CMK (cell line): ENCODE data around the gene IRF5.
"Not testable (repeated sequence)": the region's sequence is repeated elsewhere in the genome, so short reads cannot be mapped to it uniquely, and the experiment has no call there.

Experiments used
- DNase-seq: peaks from one replicate; pipeline ENCODE4 v3.0.0-alpha.2; 2010; ENCODE audit warnings: low read depth

IRF5 gene

GRCh38 chr7:128940494-128941322 is 3.0 kb downstream of the IRF5 start:
- DNase-seq, result peak; percentile 49

DNA sequence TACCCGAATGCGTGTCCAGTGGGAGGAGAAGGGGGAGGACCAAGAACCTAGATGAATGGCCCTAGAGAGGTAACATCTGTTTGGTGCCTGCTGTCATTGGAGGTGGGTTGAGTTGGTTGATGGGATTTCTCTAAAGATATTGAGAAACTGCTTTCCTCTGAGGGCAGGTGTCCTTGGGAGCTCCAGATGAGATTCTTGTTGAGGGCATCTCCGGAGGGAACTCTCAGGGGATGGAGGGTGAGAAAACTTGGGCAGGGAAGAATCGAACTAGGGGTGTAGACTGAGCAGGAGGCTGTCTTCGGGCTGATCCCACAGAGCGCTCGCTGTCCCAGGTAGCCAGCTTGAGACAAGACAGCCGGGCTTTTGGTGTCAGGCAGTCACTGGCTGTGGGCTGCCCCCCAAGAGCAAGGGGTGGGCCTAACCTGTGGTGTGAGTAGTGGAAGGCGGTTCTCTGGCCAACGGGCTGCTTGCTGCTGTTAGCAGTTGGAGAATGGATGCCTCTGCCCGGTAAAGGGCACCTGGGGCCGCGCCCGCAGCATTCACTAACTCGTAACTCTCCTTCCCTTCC is 3.7 kb downstream of the IRF5 start:
- DNase-seq, result no peak

GRCh38 chr7:128941946-128942526 is 4.3 kb downstream of the IRF5 start:
- DNase-seq, result no peak

GRCh38 chr7:128943251-128943650 is 5.5 kb downstream of the IRF5 start:
- DNase-seq, result not testable (repeated sequence)

- no peak for DNase-seq
These were observed 6.9 kb downstream of the IRF5 start for GRCh38 chr7:128944487-128945236.

GRCh38 chr7:128945668-128946366 is 8.1 kb downstream of the IRF5 start:
- no peak for DNase-seq

- DNase-seq, result no peak
These were observed 9.5 kb downstream of the IRF5 start for GRCh38 chr7:128946936-128947830.

- no peak for DNase-seq
These were observed 10.1 kb downstream of the IRF5 start for GRCh38 chr7:128947854-128948253.

DNA sequence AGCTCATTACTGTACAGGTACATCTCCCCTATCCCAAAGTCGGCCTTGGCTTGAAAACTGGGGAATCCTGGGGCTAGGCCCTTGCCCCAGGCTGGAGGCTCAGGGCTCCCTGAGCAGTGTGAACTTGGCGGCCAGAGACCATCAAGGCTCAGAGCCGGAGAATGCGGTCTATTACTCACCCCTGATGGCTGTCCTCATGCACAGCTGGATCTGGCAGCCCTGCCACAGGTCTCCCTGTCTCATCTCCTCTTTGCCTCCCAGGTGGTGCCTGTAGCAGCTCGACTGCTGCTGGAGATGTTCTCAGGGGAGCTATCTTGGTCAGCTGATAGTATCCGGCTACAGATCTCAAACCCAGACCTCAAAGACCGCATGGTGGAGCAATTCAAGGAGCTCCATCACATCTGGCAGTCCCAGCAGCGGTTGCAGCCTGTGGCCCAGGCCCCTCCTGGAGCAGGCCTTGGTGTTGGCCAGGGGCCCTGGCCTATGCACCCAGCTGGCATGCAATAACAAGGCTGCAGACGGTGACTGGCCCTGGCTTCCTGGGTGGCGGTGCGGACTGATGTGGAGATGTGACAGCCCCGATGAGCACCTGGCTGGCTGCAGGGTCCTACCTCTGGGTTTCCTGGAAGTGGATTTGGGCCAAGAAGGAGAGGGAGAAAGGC is 10.7 kb downstream of the IRF5 start:
- no peak for DNase-seq

GRCh38 chr7:128948976-128949760 is 11.4 kb downstream of the IRF5 start:
- no peak for DNase-seq

DNA sequence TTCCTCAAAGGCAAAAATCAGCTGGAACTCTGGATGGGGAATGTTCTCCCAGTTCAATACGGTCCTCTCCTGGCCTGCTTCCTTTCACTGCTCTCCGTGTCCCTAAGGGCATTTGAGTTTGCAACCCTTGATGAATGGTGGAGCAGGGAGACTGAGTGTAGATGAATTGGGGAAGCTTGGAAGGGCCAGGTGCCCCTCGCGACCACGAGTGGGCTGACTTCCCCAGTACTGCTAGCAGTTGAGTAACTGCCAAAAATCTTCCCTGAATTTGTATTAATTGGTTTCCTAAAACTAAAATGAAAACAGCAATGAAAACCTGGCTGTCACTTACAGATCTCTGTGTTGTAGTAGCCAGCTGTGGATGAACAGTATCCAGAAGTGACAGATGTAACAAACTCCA is 13.6 kb downstream of the IRF5 start:
- no peak for DNase-seq

DNA sequence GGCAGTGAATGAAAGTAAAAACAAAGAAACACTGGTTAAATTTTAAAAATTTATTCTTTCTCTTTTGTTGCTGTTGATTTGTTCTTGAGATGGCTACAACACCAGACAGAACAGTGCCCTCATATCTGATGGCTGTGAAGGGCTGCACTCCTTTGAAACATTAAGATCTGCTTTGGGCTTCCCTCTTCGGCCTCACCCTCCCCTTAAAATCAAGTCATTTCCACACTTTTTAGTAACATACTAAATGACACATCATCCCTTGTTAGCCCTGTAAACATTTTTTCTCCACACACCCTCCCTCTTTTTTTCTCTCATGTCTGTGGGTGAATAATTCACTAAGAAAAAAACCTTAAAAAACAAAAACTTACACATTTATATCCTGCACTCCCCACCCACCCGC is 16.4 kb downstream of the IRF5 start:
- no peak for DNase-seq

DNA sequence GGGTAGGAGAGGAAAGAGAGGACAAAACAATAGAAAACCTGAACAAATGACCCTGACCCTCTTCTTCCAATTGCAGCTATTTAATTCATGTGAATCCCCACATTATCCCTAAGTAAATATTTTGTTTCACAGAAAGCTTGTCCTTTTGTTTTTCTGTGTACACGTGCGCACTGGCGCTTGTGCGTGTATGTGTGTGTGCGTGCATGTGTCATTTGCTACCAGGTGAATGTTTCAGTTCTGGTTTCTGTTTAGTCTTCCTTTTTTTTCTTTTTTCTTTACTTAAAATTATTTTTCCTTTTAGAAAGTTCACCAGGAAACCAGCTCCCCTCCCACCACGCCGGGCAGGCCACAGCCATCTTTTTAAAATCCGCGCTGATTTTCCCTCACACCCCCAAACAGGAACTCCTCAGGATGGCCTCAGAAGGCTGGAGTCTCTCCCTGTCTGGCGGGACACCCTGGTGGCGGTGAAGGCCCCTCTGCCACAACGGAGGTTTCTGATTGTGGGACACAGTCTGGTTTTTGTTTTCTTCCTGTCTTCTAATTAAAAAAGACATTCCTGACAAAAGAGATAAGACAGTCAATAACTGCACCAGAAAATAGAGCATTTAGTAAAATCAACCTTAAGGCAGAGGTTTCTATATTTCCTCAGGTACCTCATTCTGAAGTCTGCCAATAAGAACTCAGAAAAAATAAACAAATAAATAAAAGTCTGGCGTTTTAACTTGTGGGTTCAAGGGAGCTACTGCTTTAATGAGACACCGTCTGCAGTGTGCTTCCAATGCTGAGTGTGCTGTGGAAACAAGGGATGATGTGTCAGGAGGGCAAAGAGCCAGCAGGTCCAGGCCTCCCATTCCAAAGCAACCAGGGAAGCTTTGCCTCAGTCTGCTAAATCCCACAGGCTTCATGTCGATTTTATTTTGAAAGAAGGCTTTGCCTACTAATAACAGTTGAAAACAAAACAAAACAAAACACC is 17.4 kb downstream of the IRF5 start:
- no peak for DNase-seq

DNA sequence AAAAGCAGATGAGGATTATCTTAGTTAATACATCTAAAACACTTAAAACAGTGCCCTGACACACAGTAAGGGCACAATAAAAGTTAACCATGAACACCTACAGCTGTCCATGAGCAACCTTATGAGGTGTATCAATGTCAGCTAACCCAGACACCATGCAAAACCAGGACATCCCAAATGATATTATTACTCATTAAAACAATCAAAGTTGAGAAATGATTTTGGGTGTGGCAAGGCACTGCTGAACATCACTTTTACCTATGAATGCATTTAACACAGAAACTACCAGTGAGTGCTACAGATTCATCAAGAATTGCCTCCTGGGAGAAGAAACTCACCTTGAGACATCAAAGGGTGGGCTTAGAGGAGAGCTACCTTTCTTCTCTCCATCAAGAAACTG is 18.3 kb downstream of the IRF5 start:
- no peak for DNase-seq

DNA sequence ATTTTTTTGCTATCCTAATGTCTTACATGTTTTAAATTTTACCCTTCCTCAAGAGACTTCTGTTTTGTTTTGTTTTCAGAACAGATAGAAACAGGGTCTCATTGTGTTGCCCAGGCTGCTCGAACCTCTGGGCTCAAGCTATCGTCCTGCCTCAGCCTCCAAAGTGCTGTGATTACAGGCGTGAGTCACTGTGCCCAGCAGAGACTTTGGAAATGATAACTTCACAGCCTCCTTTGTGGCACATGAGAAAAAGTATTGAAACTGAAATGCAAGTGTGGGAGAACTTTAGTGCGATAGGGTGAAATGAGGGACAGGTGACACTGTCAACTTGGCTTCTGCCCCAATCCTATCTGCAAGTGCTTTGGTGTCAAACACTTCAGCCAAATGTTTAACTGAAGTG is 21.6 kb downstream of the IRF5 start:
- DNase-seq, result no peak

DNA sequence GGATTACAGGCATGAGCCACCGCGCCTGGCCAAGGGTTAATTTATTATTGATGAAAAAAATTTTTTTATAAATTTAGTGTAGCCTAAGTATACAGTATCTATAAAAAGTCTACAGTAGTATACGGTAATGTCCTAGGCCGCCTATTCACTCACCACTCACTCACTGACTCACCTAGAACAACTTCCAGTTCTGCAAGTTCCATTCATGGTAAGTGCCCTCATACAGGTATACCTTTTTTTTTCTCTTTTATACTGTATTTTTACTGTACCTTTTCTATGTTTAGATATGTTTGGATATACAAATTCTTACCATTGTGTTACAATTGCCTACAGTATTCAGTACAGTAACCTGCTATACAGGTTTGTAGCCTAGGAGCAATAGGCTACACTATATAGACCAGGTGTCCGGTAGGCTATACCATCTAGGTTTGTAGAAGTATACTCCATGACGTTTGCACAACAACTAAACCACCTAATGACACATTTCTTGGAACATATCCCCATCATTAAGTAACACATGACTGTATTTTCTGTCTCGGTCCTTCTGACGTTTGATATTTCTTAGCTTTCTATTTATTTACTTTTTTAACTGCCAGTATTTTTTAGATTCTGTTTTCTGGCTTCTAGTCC is 23.4 kb downstream of the IRF5 start:
- no peak for DNase-seq

DNA sequence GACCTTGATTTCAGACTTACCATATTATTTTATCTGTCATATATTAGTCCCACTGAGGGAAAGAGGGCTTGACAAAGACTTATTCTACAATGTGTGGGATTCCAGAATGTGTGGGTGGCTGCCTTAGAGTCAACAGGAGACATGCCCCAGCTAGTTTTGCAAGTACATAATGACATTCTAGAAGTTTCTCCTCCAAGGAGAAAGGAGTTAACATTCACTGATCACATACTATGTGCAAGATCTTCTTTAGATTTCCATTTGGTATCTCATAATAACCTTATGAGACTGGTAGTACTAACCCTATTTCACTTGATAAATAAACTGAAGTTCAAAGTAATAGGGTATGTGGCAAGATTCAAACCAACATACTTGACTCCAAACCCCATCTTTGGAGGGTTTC is 25.2 kb downstream of the IRF5 start:
- no peak for DNase-seq

DNA sequence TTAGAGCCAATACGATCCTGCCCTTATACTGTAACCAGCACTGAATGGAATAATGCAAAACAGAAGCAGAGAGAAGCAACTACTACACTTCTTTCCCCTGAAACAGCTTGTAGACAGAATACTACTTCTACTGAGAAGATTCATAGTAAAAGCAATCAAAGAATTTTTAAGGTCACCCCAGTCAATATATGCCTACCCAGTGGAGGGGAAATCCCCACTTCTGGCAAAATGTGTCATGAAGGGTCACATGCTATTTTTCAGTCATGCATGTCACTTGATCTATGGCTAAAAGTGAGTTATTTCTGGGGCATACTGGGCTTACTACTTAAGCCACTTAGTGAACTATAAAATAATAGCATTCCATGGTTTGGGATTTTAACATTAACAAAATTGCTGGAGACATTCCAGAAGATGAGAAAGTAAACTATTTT is 25.6 kb downstream of the IRF5 start:
- no peak for DNase-seq
